ENCODE measurements around the gene CCR9. TPM values are rescaled to one million over a fixed set of nuclear protein-coding genes. Genes with fewer than 3 reads are reported as not detected.

CCR9 gene
- total and polyA plus RNA-seq, 10 of the 15 experiments (the other 5 are each of a cell fraction or from before 2014, with no cell fraction given) = 0.05 to 3.9 (median 2.4) TPM

GRCh38 chr3:45942051-45942825 lies 55.9 kb downstream of the CCR9 start:
- no peak for ATAC-seq
- RAD21 ChIA-PET (ENCODE audit: unreplicated experiment) = interaction anchor here (1.0 to 6.8 kb wide), 6 partner anchors 10 to 135 kb away, joined by 3 to 213 read pairs (median 6); no protein-coding TSS in a partner anchor
- Histone ChIP-seq H3K4me3 (no peak overlapping the region), H3K36me3 (ENCODE audit: control insufficient read depth in 2 of 2, insufficient read depth in 2 of 2, low read length in 1 of 2) (peaks cover under 1 to 6% of the 10 kb centered on the region in 2 experiments; a peak in 3 of 4 replicates), H3K79me2 (ENCODE audit: control insufficient read depth, insufficient read depth, low read length) (no peaks in the 10 kb centered on the region), H3K9ac (ENCODE audit: control insufficient read depth, insufficient read depth, low read length) (no peak overlapping the region), H2AFZ (ENCODE audit: control insufficient read depth, low read depth, low read length) (no peak overlapping the region), H4K20me1 (ENCODE audit: control insufficient read depth, insufficient read depth) (no peaks in the 10 kb centered on the region), H3K4me2 (ENCODE audit: control insufficient read depth, insufficient read depth) (no peak overlapping the region), H3K4me1 (ENCODE audit: control insufficient read depth, insufficient read depth, low read length) (peaks cover 7% of the 10 kb centered on the region), H3K27ac (ENCODE audit: control insufficient read depth, insufficient read depth) (no peak overlapping the region), H3K9me3 (replicated peaks; ENCODE audit: control insufficient read depth, insufficient read depth, low read length) (no peaks in the 10 kb centered on the region; the same call in 2 of the 3 replicates), H3K27me3 (replicated peaks in 1 of 2; ENCODE audit: control insufficient read depth in 2 of 2, insufficient read depth in 2 of 2, low read length in 1 of 2) (no peaks in the 10 kb centered on the region)
- CTCF ChIA-PET = interaction anchor here (1.0 to 9.0 kb wide), 7 partner anchors 10 to 436 kb away, joined by 3 to 478 read pairs (median 5); partner anchors contain the start of genes FYCO1 and LZTFL1
- POLR2A ChIA-PET = no interaction called here
- no peak for DNase-seq (ENCODE audit: low read depth, low spot score)
- no peak for FAIRE-seq
- in situ Hi-C loops (cut with MboI) (loop anchor here (5.0 to 10.0 kb wide), 2 partner anchors 135 to 273 kb away; no protein-coding TSS in a partner anchor), intact Hi-C loops (cut with micrococcal nuclease; ENCODE audit: unreplicated experiment) (no loop called here)
- SMC1A ChIA-PET (ENCODE audit: uncharacterized antibody, unreplicated experiment) = interaction anchor here (0.7 to 21.6 kb wide), 6 partner anchors 15 to 1132 kb away, joined by 3 to 523 read pairs (median 6); no protein-coding TSS in a partner anchor
- no TSS peak for BruUV-seq (replicated peaks)
- 89% methylated on average over 6 of the region's 6 CpGs for WGBS (ENCODE audit: insufficient coverage, insufficient replicate concordance, low lambda C conversion rate, missing lambda C conversion rate)
- TF ChIP-seq PAX5 (IDR thresholded peaks at IDR 0.05; ENCODE audit: borderline replicate concordance, low read depth, low read length) (no peak), IRF4 (IDR thresholded peaks at IDR 0.05; ENCODE audit: low read depth, low read length) (no peak), RBBP5 (conservative IDR thresholded peaks at IDR 0.05) (no peak), EGR1 (IDR thresholded peaks at IDR 0.05; ENCODE audit: borderline replicate concordance in 1 of 2, low read depth in 2 of 2, low read length in 2 of 2) (no peak), ETV6 (conservative IDR thresholded peaks at IDR 0.05 in 1 of 2, IDR thresholded peaks at IDR 0.05 in 1 of 2; ENCODE audit: borderline replicate concordance in 1 of 2, low read depth in 1 of 2) (no peak), RFX5 (IDR thresholded peaks at IDR 0.05; ENCODE audit: low read depth, low read length) (no peak), TCF12 (IDR thresholded peaks at IDR 0.05; ENCODE audit: low read depth, low read length) (no peak), MTA3 (IDR thresholded peaks at IDR 0.05; ENCODE audit: borderline replicate concordance, low read length) (no peak), SMAD5 (IDR thresholded peaks at IDR 0.05; ENCODE audit: low read depth) (no peak), USF1 (IDR thresholded peaks at IDR 0.05; ENCODE audit: borderline replicate concordance, extremely low read length, insufficient read depth, low read depth, low read length) (no peak), RB1 (IDR thresholded peaks at IDR 0.05; ENCODE audit: borderline replicate concordance) (no peak), PRDM15 (CRISPR knock-in tag; IDR thresholded peaks at IDR 0.05) (no peak), RELB (IDR thresholded peaks at IDR 0.05; ENCODE audit: low read depth) (no peak), CREB1 (IDR thresholded peaks at IDR 0.05; ENCODE audit: low read depth) (no peak), MEF2A (IDR thresholded peaks at IDR 0.05; ENCODE audit: insufficient read depth, low read depth, low read length) (no peak), HCFC1 (IDR thresholded peaks at IDR 0.05; ENCODE audit: low read length) (no peak), NR2C1 (IDR thresholded peaks at IDR 0.05) (no peak)
